GM23338 (cell line): Measurements from ENCODE around the gene PCSK5. TPM values are rescaled to one million over a fixed set of nuclear protein-coding genes. Genes with fewer than 3 reads are reported as not detected.
"Not testable (repeated sequence)": the region's sequence is repeated elsewhere in the genome, so short reads cannot be mapped to it uniquely, and the experiment has no call there.

ENCODE experiments used
- ATAC-seq: fragments of 200-7000 bp; cut with Tn5 transposase; 3 replicates; pipeline ENCODE4 v1.9.1; 2020
- DNase-seq: peaks from one replicate; pipeline ENCODE4 v3.0.0-alpha.2; 2015; ENCODE audit warnings: low spot score
- H2AFZ ChIP-seq: fragments of 200-600 bp; sonication (generic); 2 replicates; pipeline ENCODE4 v1.8.0; 2016; ENCODE audit warnings: antibody characterized with exemption, mild to moderate bottlenecking, moderate library complexity
- H3F3A ChIP-seq: fragments of 200-600 bp; sonication (generic); replicated peaks from 2 replicates; pipeline ENCODE4 v1.8.0; 2017; ENCODE audit warnings: antibody characterized with exemption, mixed run types, low read depth
- H3K27ac ChIP-seq: fragments of 200-600 bp; sonication (generic); 2 replicates; pipeline ENCODE4 v1.6.1; 2016; ENCODE audit warnings: low read depth
- H3K27me3 ChIP-seq: fragments of 200-600 bp; sonication (generic); 2 replicates; pipeline ENCODE4 v1.8.0; 2016; ENCODE audit warnings: mild to moderate bottlenecking, mixed run types, moderate library complexity; ENCODE audit not compliant: insufficient read depth
- H3K36me3 ChIP-seq: fragments of 200-600 bp; sonication (generic); 2 replicates; pipeline ENCODE4 v1.8.0; 2016; ENCODE audit warnings: mild to moderate bottlenecking; ENCODE audit not compliant: insufficient read depth
- H3K4me1 ChIP-seq: fragments of 200-600 bp; sonication (generic); 2 replicates; pipeline ENCODE4 v1.8.0; 2016; ENCODE audit warnings: mild to moderate bottlenecking, moderate library complexity; ENCODE audit not compliant: insufficient read depth
- H3K4me2 ChIP-seq: fragments of 200-600 bp; sonication (generic); 2 replicates; pipeline ENCODE4 v1.7.1; 2017; ENCODE audit warnings: mixed run types
- H3K4me3 ChIP-seq: fragments of 200-600 bp; sonication (generic); 2 replicates; pipeline ENCODE4 v1.6.1; 2016; ENCODE audit warnings: mixed run types
- H3K79me2 ChIP-seq: fragments of 200-600 bp; sonication (generic); replicated peaks from 2 replicates; pipeline ENCODE4 v1.8.0; 2017; ENCODE audit warnings: mild to moderate bottlenecking; ENCODE audit not compliant: insufficient read depth
- H3K9me2 ChIP-seq: fragments of 200-600 bp; sonication (generic); 2 replicates; pipeline ENCODE4 v1.8.0; 2017; ENCODE audit not compliant: insufficient read depth
- H4K20me1 ChIP-seq: fragments of 200-600 bp; sonication (generic); replicated peaks from 2 replicates; pipeline ENCODE4 v1.8.0; 2017; ENCODE audit warnings: mild to moderate bottlenecking; ENCODE audit not compliant: insufficient read depth
- H3K27ac Mint-ChIP-seq: 2 replicates; pipeline ENCODE4 v1.8.0; 2020; ENCODE audit warnings: inconsistent platforms, mild to moderate bottlenecking, moderate library complexity, mixed read lengths
- H3K27me3 Mint-ChIP-seq: 3 replicates; pipeline ENCODE4 v1.8.0; 2022; ENCODE audit warnings: low read depth, mild to moderate bottlenecking, moderate library complexity, mixed read lengths, inconsistent platforms; ENCODE audit not compliant: insufficient read depth, poor library complexity
- H3K36me3 Mint-ChIP-seq: 3 replicates; pipeline ENCODE4 v1.8.0; 2021; ENCODE audit warnings: low read depth, mild to moderate bottlenecking, inconsistent platforms, moderate library complexity, mixed read lengths
- H3K4me1 Mint-ChIP-seq: 3 replicates; pipeline ENCODE4 v1.8.0; 2020; ENCODE audit warnings: mild to moderate bottlenecking, inconsistent platforms, mixed read lengths
- H3K4me3 Mint-ChIP-seq: 3 replicates; pipeline ENCODE4 v1.8.0; 2021; ENCODE audit warnings: moderate library complexity, mild to moderate bottlenecking, inconsistent platforms, mixed read lengths
- H3K9me3 Mint-ChIP-seq: 3 replicates; pipeline ENCODE4 v1.8.0; 2020; ENCODE audit warnings: moderate library complexity, mild to moderate bottlenecking, inconsistent platforms, mixed read lengths
- CTCF ChIP-seq, 2 experiments: fragments of 200-600 bp in 1 of 2; sonication (generic) in 1 of 2; conservative IDR thresholded peaks; 2 replicates each; pipeline versions ENCODE4 v1.5.1 to v1.6.1; 2016 to 2017; ENCODE audit warnings: antibody characterized with exemption in 2 of 2, low read depth in 2 of 2, mild to moderate bottlenecking in 2 of 2, moderate library complexity in 1 of 2
- EZH2 ChIP-seq: fragments of 200-600 bp; sonication (generic); IDR thresholded peaks from one replicate; pipeline ENCODE4 v1.8.0; 2017; ENCODE audit warnings: antibody characterized with exemption, mild to moderate bottlenecking, low read depth; ENCODE audit not compliant: unreplicated experiment
- EZH2phosphoT487 ChIP-seq: fragments of 200-600 bp; sonication (generic); IDR thresholded peaks from one replicate; pipeline ENCODE4 v1.8.1; 2018; ENCODE audit warnings: antibody characterized with exemption; ENCODE audit not compliant: unreplicated experiment
- JUNB ChIP-seq: IDR thresholded peaks from one replicate; pipeline ENCODE4 v1.6.1; 2016; ENCODE audit warnings: antibody characterized with exemption; ENCODE audit not compliant: unreplicated experiment
- NANOG ChIP-seq: IDR thresholded peaks from 2 replicates; pipeline ENCODE4 v1.6.1; 2016; ENCODE audit warnings: antibody characterized with exemption, borderline replicate concordance
- POLR2AphosphoS5 ChIP-seq: IDR thresholded peaks from 2 replicates; pipeline ENCODE4 v1.6.1; 2016; ENCODE audit warnings: antibody characterized with exemption, low read depth
- ZNF114 ChIP-seq: fragments of 250-450 bp; sonication (Bioruptor Pico); IDR thresholded peaks from 2 replicates; pipeline ENCODE4 v1.5.0; 2020; ENCODE audit warnings: mild to moderate bottlenecking, moderate library complexity
- ZNF331 ChIP-seq: fragments of 250-450 bp; sonication (Bioruptor Pico); IDR thresholded peaks from 2 replicates; pipeline ENCODE4 v1.5.0; 2020; ENCODE audit warnings: low read depth, mild to moderate bottlenecking, moderate library complexity
- polyA plus RNA-seq: library from polyadenylated mRNA; unstranded; fragments of >200 nt; fragmentation: Nextera tagmentation; extraction: Ambion mirVana; gene quantifications from 2 replicates; pipeline ENCODE4 v1.2.1, GENCODE V29; 2016
- total RNA-seq: library from RNA; depleted of rRNA; stranded (reverse); fragments of >200 nt; shearing (Covaris generic); gene quantifications from 2 replicates; pipeline ENCODE4 v1.2.3, GENCODE V29; 2014
- TF ChIP-seq, protein P1 (sequence below): IDR thresholded peaks from 2 replicates; pipeline ENCODE4 v1.6.1; 2016; ENCODE audit warnings: antibody characterized with exemption

Gene PCSK5
- total and polyA plus RNA-seq, 2 experiments from 2014 or later, result 12.3 to 34.8 TPM

DNA sequence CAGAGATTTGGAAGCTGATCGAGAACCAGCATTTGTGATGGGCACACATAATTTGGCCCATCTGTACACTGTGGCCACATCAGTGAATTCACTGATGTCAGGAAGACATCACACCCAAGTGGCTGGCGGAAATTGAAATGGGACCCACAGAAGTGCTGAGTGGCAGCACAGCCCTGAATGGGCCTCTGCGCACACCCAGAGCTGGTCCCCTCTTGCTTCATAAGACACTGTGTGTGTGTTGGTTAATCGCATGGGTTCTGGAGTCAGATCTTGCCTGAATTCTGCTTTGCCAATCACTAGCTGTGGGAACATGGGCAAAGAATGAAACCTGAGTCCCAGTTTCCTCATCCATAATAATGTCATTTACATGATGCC, 72.2 kb downstream of the PCSK5 start (continued):
- TF ChIP-seq NANOG (no peak), CTCF (conservative IDR thresholded peaks at IDR 0.05; ENCODE audit: low read depth in 2 of 2) (no peak), EZH2 (no peak)
- TF ChIP-seq, protein P1, sequence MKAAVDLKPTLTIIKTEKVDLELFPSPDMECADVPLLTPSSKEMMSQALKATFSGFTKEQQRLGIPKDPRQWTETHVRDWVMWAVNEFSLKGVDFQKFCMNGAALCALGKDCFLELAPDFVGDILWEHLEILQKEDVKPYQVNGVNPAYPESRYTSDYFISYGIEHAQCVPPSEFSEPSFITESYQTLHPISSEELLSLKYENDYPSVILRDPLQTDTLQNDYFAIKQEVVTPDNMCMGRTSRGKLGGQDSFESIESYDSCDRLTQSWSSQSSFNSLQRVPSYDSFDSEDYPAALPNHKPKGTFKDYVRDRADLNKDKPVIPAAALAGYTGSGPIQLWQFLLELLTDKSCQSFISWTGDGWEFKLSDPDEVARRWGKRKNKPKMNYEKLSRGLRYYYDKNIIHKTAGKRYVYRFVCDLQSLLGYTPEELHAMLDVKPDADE, result no peak

DNA sequence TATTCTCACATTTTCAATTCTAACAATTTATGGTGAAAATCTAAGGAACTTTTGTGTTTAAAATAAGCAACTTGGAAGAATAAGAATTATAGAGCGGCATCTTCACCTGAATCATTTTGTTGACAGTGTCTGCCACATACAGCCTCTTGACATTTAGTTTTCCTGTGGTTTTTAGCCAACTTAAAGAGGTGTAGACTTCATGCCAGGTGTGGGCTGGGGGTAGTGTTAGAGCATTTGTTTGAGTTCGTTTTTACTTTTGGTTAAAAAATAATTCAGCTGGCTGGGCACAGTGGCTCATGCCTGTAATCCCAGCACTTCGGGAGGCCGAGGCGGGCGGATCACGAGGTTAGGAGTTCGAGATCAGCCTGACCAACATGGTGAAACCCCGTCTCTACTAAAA, 72.8 kb downstream of the PCSK5 start:
- H3K9me3 Mint-ChIP-seq, H3F3A ChIP-seq, H3K4me2 ChIP-seq, DNase-seq, H3K27me3 Mint-ChIP-seq, H2AFZ ChIP-seq, H3K4me3 ChIP-seq, H3K27me3 ChIP-seq, H3K4me1 ChIP-seq, H3K4me3 Mint-ChIP-seq, ATAC-seq, H3K27ac Mint-ChIP-seq, H3K27ac ChIP-seq, H3K36me3 ChIP-seq, H4K20me1 ChIP-seq, H3K36me3 Mint-ChIP-seq: not testable (repeated sequence)
- Histone ChIP-seq H3K79me2 (peaks cover 91% of the 10 kb centered on the region), H3K9me2 (peaks cover 11% of the 10 kb centered on the region)
- H3K4me1 Mint-ChIP-seq, result peaks cover 21% of the 10 kb centered on the region

- no peak for DNase-seq
- Histone ChIP-seq H3K9me2 (peaks cover 10% of the 10 kb centered on the region), H3K79me2 (peaks cover 92% of the 10 kb centered on the region), H3K4me1 (peaks cover 5% of the 10 kb centered on the region; the same call in 1 of the 2 replicates), H4K20me1 (peaks cover 5% of the 10 kb centered on the region; the same call in 1 of the 2 replicates), H3K4me3 (no peak overlapping the region), H3K4me2 (no peak overlapping the region), H3F3A (no peaks in the 10 kb centered on the region), H2AFZ (no peak overlapping the region), H3K27me3 (no peaks in the 10 kb centered on the region), H3K27ac (no peak overlapping the region), H3K36me3 (no peaks in the 10 kb centered on the region)
- Mint-ChIP-seq H3K27ac (no peak overlapping the region), H3K27me3 (peaks cover 4% of the 10 kb centered on the region), H3K4me3 (no peak overlapping the region), H3K36me3 (no peaks in the 10 kb centered on the region; the same call in 2 of the 3 replicates), H3K9me3 (no peaks in the 10 kb centered on the region), H3K4me1 (peaks cover 18% of the 10 kb centered on the region)
- no peak for ATAC-seq
- TF ChIP-seq ZNF114 (CRISPR knock-in tag) (no peak), NANOG (no peak), JUNB (no peak), POLR2AphosphoS5 (no peak), EZH2phosphoT487 (no peak), ZNF331 (CRISPR knock-in tag) (no peak), CTCF (conservative IDR thresholded peaks at IDR 0.05; ENCODE audit: low read depth in 2 of 2) (no peak), EZH2 (no peak)
- TF ChIP-seq, protein P1, result no peak
These were observed 74.0 kb downstream of the PCSK5 start for GRCh38 chr9:75964427-75964826.
